ENCODE measurements around the gene CAPN2. TPM values are rescaled to one million over a fixed set of nuclear protein-coding genes. Genes with fewer than 3 reads are reported as not detected.
A peak's percentile ranks its signal among the peaks of the same experiment; 100 is the strongest.

Gene CAPN2
- total RNA-seq, 4 donors from 2014 or later: 160 to 207 (median 177) TPM

DNA sequence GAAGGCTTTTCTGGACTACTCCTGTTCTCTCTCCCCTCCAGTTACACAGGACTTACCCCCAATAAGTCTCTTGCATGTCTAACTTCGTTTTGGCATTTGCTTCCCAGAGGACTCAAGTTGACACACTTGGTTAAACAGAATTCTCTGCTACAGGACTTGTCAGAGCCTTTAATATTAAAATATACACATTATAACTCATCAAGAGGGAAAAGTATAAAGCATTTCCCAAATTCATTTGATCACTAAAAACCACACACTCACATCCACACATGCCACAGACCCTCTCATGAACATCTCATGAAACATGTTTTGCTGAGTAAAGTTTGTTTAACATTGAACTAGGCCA lies 8.7 kb upstream of the CAPN2 start:
- Histone ChIP-seq H3K4me1 (peaks cover 0 to 61% (median 24%) of the 10 kb centered on the region in 4 donors), H3K36me3 (no peaks in the 10 kb centered on the region), H3K9me3 (no peaks in the 10 kb centered on the region), H3K27ac (no peak overlapping the region), H3K4me3 (no peak overlapping the region), H3K27me3 (no peaks in the 10 kb centered on the region)
- TF ChIP-seq EP300 (IDR thresholded peaks at IDR 0.05): no peak
- TF ChIP-seq POLR2A (IDR thresholded peaks at IDR 0.05): no peak
- no peak for TF ChIP-seq CTCF (IDR thresholded peaks at IDR 0.05)
- DNase-seq (ENCODE audit: low spot score in 2 of 2): no peak
- WGBS, 2 donors: 68 to 75% methylated on average over 1 of the region's 1 CpG

GRCh38 chr1:223704921-223705878 lies 7.1 kb upstream of the CAPN2 start:
- Histone ChIP-seq H3K36me3 (no peaks in the 10 kb centered on the region), H3K4me3 (no peak overlapping the region), H3K27ac (peak overlapping the region in 3 of 4 donors; percentile 10 to 91 (median 36)), H3K9me3 (no peaks in the 10 kb centered on the region), H3K27me3 (no peaks in the 10 kb centered on the region), H3K4me1 (peaks cover 0 to 54% (median 22%) of the 10 kb centered on the region in 4 donors)
- TF ChIP-seq CTCF (IDR thresholded peaks at IDR 0.05) (no peak), POLR2A (IDR thresholded peaks at IDR 0.05) (no peak), EP300 (IDR thresholded peaks at IDR 0.05) (no peak)
- WGBS, 2 donors: 52 to 59% methylated on average over 8 of the region's 8 CpGs
- no peak for DNase-seq (ENCODE audit: low spot score in 2 of 2)

- no peaks in the 10 kb centered on the region for H3K27me3 ChIP-seq
- H3K4me1 ChIP-seq: peaks cover 0 to 48% (median 17%) of the 10 kb centered on the region in 4 donors
- TF ChIP-seq CTCF (IDR thresholded peaks at IDR 0.05) (no peak), POLR2A (IDR thresholded peaks at IDR 0.05) (no peak), EP300 (IDR thresholded peaks at IDR 0.05) (no peak)
- no peaks in the 10 kb centered on the region for H3K9me3 ChIP-seq
- H3K36me3 ChIP-seq: no peaks in the 10 kb centered on the region
- peak in 1 of 2 donors; percentile 29 for DNase-seq (ENCODE audit: low spot score in 2 of 2)
- WGBS, 2 donors: 56 to 62% methylated on average over 12 of the region's 12 CpGs
- H3K4me3 ChIP-seq: no peak overlapping the region
- peak overlapping the region in 3 of 4 donors; percentile 44 to 91 (median 72) for H3K27ac ChIP-seq
These were observed 6.0 kb upstream of the CAPN2 start for GRCh38 chr1:223706077-223706973.

- WGBS, 2 donors: 48 to 50% methylated on average over 6 of the region's 6 CpGs
- peak in 1 of 2 donors; percentile 63 for TF ChIP-seq EP300 (IDR thresholded peaks at IDR 0.05)
- TF ChIP-seq CTCF (IDR thresholded peaks at IDR 0.05): peak in 1 of 5 experiments; percentile 8
- no peak for TF ChIP-seq POLR2A (IDR thresholded peaks at IDR 0.05)
- Histone ChIP-seq H3K4me3 (no peak overlapping the region), H3K4me1 (peaks cover 0 to 51% (median 18%) of the 10 kb centered on the region in 4 donors), H3K36me3 (no peaks in the 10 kb centered on the region), H3K9me3 (no peaks in the 10 kb centered on the region), H3K27ac (peak overlapping the region in 3 of 4 donors; percentile 66 to 91 (median 72)), H3K27me3 (no peaks in the 10 kb centered on the region)
- DNase-seq (ENCODE audit: low spot score in 2 of 2): peak in 1 of 2 donors; percentile 73
These were observed 4.9 kb upstream of the CAPN2 start for GRCh38 chr1:223707256-223708000.
